Coronary artery (tissue), 2 donors: Measurements from ENCODE around the gene EN2.

Experiments
- DNase-seq: peaks from one replicate; pipeline ENCODE4 v3.0.0-alpha.2; 2017; ENCODE audit warnings: low spot score
- H3K27ac ChIP-seq, 2 donors: fragments of 200-600 bp; sonication (generic); one replicate each; pipeline ENCODE4 v1.5.1; 2016 to 2019
- H3K4me3 ChIP-seq: fragments of 200-600 bp; sonication (generic); 2 replicates; pipeline ENCODE4 v1.5.1; 2016; ENCODE audit warnings: mild to moderate bottlenecking, moderate library complexity
- CTCF ChIP-seq: fragments of 200-600 bp; sonication (generic); IDR thresholded peaks from one replicate; pipeline ENCODE4 v1.5.1; 2019; ENCODE audit warnings: antibody characterized with exemption

The EN2 gene

GRCh38 chr7:155509359-155509724, 51.4 kb downstream of the EN2 start:
- Histone ChIP-seq H3K4me3 (no peak overlapping the region), H3K27ac (no peak overlapping the region)
- no peak for TF ChIP-seq CTCF
- DNase-seq, result no peak

- no peak for TF ChIP-seq CTCF
- no peak for DNase-seq
- H3K4me3 ChIP-seq, result no peak overlapping the region
- no peak overlapping the region for H3K27ac ChIP-seq
Observed at GRCh38 chr7:155509725-155510551, 52.0 kb downstream of the EN2 start.

- no peak for DNase-seq
- no peak overlapping the region for H3K4me3 ChIP-seq
- TF ChIP-seq CTCF, result no peak
- H3K27ac ChIP-seq, result no peak overlapping the region
Observed at GRCh38 chr7:155510975-155511701, 53.2 kb downstream of the EN2 start.

- H3K4me3 ChIP-seq, result no peak overlapping the region
- TF ChIP-seq CTCF, result no peak
- no peak for DNase-seq
- no peak overlapping the region for H3K27ac ChIP-seq
Observed at GRCh38 chr7:155511702-155511996, 53.7 kb downstream of the EN2 start.

GRCh38 chr7:155512246-155512887, 54.4 kb downstream of the EN2 start:
- no peak for DNase-seq
- H3K27ac ChIP-seq, result no peak overlapping the region
- H3K4me3 ChIP-seq, result no peak overlapping the region
- TF ChIP-seq CTCF, result no peak

GRCh38 chr7:155513543-155514285, 55.8 kb downstream of the EN2 start:
- TF ChIP-seq CTCF, result no peak
- H3K4me3 ChIP-seq, result no peak overlapping the region
- DNase-seq, result no peak
- H3K27ac ChIP-seq, result no peak overlapping the region
